Fibroblast of skin of abdomen (primary cell): ENCODE measurements around the gene TCF20. TPM values are rescaled to one million over a fixed set of nuclear protein-coding genes. Genes with fewer than 3 reads are reported as not detected.

ENCODE experiments used
- DNase-seq: peaks from one replicate; pipeline ENCODE4 v3.0.0-alpha.2; 2013
- polyA plus RNA-seq, 2 experiments: library from polyadenylated mRNA; unstranded; fragments of 120-200 nt; gene quantifications; one replicate each; pipeline ENCODE4 v1.2.1, GENCODE V29; 2013; ENCODE audit not compliant: insufficient read length in 2 of 2

TCF20 gene
- 16.9 TPM for polyA plus RNA-seq (2013, experiment 1 of 2; ENCODE audit: insufficient read length)
- polyA plus RNA-seq (2013, experiment 2 of 2; ENCODE audit: insufficient read length) = 16.3 TPM

DNA sequence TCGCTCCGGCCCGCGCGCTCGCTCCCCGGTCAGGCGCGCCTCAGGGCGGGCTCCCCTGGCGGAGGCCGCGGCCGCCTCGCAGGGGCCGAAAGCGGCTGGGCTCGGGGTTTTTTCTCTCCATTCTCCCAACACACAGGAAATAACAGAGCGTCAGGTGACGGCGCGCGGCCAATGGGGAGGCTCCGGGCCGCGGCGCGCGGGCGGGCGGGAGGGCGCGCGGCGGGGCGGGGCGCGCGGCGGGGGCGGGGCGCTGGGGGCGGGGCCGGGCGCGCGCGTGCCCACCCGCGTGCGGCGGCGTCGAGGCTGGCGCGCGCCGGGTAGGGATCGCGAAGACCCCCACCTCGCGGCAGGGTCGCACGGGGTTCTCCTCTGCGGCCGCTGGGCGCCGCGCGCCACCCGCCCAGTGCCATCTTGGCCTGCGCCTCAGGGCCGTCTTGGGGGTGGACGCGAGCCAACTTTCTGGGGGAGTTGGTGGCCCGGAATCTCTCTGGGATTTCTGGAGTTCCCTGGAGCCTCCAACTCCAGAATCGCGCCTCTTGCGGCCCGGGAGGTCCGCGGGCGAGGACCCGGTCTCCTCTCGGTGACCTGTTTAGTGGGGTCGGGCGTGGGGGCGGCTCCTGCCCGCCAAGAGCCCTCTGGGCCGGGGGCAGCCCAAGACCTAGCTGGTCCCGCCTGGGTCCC lies at the start of gene TCF20:
TCF20 (minus strand) TSS at position 144 of the 681 bp plus-strand sequence. CDS start 55,348 bp downstream, outside the sequence.
- DNase-seq = peak; percentile 77

DNA sequence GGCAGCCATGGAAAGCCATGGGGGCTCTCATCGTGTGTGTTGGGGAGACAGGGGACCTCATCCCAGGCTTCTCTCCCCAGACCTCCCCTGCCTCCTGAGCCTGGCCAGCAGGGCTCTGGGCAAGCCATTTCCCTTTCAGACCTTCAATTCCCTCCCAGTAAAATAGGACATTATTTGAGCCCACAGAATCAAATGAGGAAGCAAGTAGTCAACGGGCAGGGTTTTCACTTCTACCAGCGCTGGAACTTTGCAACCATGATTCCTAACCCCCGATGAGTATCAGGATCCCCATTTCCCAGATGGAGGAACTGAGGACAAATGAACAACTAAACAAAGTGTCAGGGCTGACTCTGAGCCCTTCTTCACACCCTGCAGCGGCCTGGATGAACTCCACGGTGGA lies 48.9 kb upstream of the TCF20 start:
- no peak for DNase-seq

DNA sequence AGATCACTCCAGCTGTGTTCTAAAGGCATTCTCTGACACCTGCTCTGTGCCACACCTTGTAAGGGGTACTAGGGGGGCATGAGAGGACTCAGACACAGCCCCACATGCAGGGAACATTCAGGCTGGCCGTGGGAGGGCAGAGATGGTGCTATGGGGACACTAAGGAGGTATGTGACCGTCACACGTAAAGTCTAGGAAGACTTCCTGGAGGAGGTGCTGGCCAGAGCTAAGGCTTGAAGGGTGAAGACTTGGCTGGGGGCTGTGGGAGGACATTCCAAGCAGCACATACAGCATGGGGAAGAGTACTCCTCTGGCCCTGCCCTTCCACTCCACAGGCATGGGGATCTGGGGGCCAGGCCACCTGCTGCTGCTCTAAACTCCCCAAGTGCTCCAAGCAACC lies 48.5 kb upstream of the TCF20 start:
- DNase-seq = no peak

DNA sequence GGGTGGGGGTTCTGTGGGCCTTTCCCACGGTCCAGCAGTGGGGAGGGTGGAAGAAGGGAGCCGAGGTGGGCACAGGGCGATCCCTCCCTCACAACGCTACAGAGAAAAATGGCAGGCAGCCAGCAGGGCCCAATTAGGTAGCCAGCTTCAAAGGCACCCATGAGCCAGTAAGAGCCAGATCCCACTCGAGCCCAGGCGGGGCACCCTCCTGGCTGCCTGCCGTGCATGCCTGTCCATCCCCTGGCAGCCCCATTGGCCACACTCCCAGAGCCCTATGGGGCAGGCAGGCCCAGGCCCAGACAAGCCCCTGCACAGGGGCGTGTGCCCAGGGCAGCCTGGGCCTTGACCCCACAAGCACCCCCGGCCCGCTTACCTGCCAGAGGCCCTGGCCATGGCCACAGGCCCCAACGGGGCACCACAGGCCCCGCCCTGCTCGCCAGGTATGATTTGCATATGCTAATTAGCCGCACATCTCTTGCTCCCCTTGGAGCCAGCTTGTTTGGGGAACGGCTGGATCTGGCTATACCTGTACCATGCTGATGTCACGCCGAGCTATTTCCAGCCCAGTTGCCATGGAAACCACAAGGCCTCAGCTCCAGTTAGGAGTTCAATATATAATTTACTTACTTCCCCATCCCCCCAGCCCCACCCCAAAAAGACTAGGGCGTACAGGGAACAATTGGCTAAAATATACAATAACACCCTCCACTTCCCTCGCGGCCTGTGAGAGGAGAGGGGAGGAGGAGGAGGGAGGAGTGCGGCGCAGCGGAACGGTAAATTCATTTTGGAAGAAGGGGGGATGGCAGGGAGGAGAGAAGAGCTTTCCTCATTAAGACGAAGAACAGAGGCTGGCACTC lies 47.5 kb upstream of the TCF20 start:
- no peak for DNase-seq

DNA sequence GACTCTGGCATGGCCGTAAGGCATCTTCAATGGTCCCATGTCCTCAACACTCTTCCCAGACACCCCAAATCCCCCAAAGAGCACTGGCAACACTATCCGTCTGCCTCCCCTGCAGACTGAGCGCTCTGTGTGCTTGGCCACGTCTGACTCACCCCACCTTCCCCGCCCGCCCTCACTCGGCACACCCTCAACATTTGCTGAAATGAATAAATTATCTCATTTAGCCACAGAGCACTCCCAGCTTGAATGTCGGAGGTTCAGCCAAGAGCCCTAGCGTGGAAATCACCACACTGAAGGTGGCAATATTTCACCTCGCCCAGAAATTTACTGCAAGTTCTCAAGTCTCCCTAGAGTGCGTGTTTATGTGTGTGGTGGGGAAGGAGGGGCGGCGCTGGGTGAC lies 46.6 kb upstream of the TCF20 start:
- peak; percentile 53 for DNase-seq

DNA sequence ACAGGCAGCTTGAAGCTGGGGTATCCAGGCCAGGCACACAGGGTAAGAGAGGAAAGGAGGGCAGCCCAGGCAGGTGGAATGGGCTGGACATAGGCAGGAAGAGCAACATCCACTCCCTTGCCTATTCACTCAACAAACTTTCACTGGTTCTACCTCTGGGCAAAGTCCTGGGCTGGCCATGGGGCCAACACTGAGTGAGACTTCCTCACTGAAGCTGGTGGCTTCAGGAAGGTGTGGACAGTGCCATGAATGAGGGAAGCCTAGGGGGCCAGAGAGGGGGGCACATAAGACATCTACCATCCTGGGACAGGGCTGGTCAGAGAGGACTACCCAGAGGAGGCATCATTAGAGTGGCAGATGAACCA lies 44.9 kb upstream of the TCF20 start:
- no peak for DNase-seq

DNA sequence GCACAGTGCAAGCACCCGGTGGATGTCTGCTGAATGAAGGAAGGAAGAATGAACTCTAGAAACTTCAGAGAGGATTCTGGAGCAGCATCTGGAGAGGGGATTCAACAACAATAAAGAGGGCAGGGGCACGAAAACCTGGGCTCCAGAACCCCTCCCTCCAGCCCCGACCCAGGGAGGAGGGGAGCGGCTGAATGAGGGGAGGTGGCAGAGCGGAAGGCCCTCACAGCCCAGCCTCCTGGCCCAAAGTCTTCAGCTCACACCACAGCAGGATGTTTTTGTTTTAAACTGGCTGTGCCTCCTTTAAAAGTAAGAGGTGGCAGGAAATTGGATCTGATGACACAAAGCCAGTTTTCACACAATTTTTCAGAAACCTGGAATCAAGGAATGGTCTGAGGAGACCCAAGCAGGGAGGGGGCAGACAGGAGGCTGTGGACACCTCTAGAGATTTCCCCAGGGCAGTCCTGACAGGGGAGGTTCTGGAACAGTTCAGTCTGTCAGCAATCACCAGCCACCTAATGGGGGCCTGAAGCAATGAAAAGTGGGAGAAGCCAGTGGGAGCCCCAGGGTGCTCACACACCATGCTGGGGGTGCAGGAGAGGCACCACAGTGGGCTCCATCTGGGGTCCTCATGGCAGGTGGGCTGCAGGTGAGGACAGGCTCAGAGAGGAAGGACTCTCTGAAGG lies 44.4 kb upstream of the TCF20 start:
- DNase-seq = no peak

DNA sequence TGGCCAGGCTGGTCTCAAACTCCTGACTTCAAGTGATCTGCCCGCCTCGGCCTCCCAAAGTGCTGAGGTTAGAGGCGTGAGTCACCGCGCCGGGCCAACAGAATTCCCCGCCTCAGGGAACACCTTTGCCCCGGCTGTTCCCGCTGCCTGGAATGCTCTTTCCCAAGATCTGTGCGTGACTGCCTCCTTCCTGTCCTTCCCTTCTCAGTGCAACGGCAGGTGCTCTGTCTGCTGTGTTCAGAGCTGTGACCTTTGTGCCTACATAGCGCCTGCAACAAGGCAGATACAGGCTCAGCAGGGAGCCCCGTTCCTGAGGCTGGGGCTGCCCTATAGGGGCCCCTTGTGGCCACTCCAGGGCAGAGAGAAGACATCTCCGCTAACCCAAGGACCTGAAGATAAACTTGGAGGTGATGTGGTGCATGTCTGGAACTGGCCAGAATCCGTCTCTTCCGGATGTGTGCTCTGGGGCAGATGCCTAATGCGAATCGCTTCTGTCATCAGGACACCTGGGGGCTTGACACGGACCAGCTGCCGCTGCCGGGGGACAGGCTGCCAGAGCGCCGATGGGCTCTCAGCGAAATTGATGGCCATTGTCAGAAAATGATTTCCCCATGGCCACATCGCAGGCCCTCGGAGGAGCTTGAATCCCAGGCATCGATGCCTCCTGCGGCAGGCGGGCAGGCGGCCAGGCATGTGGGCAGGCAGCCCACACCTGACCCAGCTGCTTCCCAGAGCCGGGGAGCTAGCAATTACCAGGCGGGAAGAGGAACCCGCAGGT lies 43.5 kb upstream of the TCF20 start:
- peak; percentile 10 for DNase-seq

DNA sequence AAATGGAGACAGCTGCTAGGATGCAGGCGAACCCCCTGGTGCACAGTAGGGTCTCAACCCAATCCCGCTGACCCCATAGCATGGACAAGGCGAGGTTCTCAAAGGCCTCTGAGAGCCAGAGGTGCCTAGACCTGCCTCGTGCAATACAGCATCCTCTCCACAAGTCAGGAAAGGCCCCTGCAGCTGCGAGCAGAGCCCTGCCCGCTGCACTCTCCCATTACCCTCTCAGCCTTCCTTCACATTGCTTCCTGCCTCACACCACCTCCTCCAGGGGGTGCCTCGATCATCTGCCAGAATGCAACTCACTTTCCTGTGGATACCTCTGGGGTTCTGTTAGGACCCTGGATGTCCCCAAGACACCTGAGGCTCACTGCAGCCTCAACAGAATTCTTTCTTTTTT lies 42.8 kb upstream of the TCF20 start:
- DNase-seq = no peak

DNA sequence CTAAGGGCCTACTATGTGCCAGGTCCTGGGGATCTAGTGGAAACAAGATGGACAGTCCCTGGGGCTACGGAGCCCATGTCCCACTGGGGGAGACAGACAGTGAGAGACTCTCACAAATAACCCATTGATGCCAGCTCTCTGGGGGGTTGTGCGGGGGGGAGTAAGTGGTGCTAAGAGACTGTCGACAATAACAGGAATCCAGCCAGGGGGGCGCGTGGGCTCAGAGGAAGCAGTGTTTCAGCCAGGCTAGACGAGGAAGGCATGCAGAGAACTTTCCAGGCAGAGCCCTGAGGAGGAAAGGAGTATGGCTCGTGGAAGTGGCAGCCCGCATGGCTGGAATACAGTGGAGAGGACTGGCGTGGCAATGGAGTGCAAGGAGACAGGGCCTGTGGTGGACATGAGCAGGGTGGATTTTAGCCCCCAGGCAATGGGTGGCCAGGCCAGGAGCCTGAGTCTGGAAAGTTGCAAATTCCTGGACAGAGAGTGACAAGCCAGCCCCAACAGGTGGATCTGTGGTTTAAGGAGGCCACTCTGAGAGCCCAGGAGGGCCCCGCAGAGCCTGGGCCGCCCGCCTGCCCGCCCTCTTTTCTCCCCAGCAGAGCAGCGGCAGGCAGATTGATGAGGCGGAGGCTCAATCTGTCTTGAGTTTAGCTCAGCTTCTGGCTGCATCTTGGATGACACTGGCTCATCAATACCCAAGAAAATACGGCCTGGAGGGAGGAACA lies 40.0 kb upstream of the TCF20 start:
- no peak for DNase-seq

DNA sequence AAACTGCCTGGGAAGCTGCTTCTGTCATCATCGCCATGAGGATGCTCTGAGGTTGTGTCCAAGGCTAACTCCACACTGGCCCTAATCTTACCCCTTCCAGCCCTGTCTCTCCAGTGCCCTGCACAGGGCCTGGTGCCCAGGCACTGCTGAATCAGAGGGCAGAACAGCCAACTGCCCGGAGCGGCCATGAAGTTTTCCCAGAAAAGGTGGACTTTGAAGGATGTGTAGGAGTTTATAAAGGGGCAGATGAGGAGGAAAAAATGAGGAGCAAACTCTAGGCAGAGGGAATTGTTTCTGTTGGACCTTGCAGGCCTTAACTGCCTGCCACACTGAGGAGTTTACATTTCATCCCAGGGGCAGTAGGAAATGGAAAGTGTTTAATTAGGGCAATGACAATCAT lies 39.4 kb upstream of the TCF20 start:
- DNase-seq = no peak

DNA sequence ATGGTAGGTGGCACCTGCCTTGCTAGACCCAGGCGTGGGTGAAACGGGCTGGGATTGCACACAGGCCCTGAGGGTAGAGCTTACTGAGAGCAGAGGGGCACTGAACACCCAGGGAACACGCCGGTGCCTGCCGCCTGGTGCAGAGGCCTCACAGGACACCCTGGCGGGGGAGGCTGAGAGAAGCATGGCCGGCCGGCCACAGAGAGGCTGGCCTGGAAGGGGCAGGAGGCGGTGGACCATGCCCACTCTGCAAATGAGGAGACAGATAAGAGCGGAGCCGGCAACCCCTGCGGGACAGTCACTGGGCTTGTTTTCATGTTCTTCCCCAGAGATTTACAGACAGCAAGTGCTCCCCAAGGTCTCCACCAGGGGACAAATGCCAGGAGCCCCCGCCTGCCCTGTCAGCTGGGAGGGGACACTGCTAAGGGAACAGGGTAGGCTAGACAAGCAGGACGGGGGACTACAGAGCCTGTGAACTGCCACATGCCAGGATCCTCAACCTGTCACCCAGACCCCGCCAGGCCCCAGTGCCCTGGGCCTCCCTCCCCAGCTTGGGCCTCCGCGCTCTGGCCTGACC lies 38.5 kb upstream of the TCF20 start:
- no peak for DNase-seq

DNA sequence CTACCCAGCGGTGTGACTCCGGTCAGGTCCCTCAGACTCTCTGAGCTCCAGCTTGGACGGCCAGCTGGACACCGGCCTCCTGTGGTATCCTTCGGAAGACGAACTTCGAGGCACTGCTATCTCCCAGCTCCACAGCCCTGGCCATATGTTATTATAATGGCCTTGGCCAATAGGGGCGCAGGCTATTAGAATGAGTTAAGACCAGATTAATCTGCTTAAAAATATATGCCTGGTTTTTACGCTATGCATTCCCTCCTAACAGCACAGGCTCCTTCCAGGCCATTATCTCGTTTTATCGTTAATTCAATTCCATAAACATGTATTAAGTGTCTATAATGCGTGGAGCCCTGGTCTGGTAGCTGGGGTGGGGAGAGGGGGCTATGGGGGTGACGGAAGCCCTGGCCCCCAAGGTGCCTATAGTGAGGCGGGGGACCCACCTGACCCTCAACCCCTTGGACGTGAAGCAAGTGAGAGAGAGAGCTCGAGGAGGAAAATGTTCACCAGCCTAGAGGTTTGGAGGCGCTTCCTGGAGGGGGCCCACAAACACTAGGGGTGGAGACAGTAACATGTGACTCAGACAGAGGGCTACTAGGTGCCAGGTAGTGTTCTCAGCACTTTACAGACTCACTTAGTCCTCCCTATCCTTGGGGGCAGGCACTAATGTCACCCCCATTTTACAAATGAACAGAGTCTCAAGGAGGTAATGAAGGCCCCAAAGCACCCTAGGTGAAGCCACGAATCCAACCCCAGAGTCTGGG lies 37.5 kb upstream of the TCF20 start:
- no peak for DNase-seq

DNA sequence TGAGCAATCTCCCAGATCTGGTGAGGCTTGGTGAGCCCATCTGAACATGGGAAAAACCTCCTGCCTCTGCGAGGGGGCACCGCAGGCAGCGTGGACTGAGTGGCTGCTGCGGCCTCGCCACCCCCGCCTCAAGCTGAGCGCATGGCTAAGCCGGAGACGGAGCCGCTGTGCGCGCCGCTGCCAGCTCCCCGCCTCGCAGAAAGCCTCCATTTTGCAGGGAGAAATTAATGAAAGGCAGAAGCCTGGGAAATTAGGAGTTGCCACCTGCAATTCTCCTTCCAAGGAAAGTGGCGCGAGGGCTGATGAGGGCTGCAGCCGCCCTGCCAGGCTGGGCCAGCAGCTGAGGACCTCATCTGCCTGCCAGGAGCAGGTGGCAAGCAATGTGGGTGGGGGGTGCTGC lies 35.6 kb upstream of the TCF20 start:
- DNase-seq = no peak

DNA sequence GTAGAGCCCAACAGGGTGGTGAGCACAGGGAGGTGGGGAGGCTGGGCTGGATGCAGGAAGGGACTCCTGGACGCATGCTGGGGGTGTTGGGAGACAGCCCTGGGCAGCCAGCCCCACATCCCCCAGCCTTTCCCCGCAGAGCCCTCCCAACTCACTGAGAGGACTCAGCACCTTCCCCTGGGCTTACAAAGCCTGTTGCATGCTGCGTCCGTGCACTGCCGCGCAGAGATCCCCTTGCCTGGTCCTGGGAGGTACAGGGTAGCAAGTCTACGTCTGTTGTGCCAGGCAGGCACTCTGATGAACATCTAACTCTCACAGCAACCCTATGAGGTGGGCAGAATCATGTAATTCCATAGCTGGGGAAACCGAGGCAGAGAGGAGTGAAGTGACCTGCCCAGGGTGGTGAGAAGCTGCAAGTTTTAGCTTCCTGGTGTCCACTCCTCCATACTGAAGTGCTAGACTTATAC lies 33.9 kb upstream of the TCF20 start:
- no peak for DNase-seq

DNA sequence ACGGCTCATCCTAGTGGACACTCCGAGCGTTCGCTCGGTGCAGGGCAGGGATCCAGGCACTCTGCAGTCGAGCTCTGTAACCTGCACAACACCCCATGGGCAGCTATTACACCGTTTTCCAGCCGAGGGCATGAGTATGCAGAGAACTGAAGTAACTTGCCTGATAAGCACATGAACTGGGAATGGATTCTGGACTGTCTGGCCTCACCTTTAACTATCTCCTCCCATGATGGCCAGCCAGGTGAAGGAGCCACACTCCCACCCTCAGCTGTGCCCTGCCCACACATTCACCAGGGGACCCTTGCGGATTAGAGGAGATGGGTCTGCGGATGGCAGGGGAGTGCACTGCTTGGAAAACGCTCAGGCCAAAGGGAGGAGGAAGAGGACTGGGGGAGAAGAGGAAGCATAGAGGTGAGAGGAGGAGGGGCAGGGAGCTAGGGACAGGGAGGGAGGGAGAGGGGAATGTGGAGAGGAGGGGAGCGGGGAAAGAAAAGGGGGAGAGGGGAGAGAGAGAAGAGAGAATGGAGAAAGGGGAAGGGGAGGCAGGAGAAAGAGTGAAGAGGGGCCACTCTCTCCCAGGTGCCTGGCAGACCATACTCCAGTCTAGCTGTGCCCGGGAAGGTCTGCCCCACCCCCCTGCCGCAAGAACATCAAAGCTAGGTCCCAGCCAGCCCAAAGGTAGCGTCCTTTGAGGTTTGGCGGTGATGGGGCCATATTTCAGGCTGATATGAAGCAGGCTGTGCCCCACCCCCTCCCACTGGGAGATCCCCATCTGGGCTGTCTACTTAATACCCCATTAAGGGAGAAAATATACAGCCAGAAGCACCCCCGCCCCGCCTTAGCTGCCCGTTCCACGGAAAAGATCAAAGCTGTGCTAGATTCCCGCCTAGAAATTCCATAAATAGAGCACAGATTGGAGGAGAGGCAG lies 33.2 kb upstream of the TCF20 start:
- no peak for DNase-seq

DNA sequence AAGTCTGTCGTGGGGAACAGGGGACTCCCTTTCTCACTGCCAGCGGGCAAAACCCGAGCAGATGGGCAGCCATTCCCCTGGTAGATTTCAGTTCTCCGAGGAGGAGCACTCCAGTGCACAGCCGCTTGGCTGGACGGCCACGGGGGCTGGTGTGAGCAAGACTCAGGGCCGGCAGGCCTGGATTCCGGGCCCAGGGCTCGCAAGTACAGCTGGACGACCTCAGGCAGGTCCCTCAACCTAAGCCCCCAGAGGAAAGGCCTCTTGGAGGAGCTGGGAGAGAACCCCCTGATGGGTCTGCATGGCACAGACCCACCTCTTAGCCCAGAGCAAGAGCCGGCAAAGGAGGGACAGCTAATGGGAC lies 31.3 kb upstream of the TCF20 start:
- no peak for DNase-seq

DNA sequence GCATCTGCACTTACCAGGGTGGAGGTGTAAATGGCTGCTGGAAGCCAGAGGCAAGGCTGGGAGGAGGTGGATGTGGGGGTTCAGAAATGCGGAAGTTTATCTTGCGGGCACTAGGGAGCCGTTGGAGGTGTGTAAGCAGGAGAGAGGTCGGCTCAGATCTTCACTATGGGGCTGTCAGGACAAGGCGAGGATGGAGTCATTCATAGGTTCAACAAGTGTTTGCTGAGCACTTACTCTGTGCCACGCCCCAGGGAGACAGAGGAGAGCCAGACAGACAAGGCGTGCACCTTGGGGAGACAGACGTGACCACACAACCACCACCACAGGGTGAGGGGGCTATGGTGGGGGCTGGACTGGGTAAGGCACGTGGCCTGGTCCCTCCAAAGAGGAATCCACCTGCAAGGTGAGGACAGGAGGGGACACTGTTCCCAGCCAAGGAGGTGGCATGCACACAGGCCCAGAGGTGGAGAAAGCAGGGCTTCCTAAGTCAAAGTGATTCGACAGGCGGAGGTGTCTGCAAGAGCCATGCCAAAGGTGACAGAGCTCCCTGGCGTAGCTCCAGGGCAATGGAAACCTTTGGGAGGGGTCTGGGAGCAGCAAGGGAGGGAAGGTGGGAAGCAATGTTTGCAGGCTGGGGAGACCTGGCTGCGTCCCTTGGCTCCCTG lies 30.8 kb upstream of the TCF20 start:
- no peak for DNase-seq
